PC-9 (cell line): ENCODE results near the gene SHISA9. TPM values are rescaled to one million over a fixed set of nuclear protein-coding genes. Genes with fewer than 3 reads are reported as not detected.

Source experiments
- BruUV-seq: library from RNA; stranded (reverse); fragments of 400-500 nt; replicated peaks from 2 replicates; lab custom pipeline; 2021; lab: Mats Ljungman, UMichigan
- CTCF ChIA-PET: fragments of 300-600 bp; sonication (Branson Sonifier 250); formaldehyde crosslinking; loops from one replicate; lab custom pipeline; 2022; ENCODE audit warnings: antibody characterized with exemption; lab: Charles Lee
- POLR2A ChIA-PET: fragments of 300-600 bp; sonication (Branson Sonifier 250); formaldehyde crosslinking; loops from one replicate; lab custom pipeline; 2022; ENCODE audit warnings: antibody characterized with exemption; ENCODE audit not compliant: unreplicated experiment; lab: Charles Lee
- DNase-seq, 2 experiments: peaks; one replicate each; pipeline versions ENCODE4 v3.0.0 to v3.0.0-alpha.2; 2015 to 2022; ENCODE audit warnings: mixed read lengths in 1 of 2
- H2AFZ ChIP-seq: fragments of 200-600 bp; sonication (generic); 2 replicates; pipeline ENCODE4 v1.8.1; 2017; ENCODE audit warnings: antibody characterized with exemption
- H3F3A ChIP-seq: fragments of 200-600 bp; sonication (generic); 2 replicates; pipeline ENCODE4 v1.8.1; 2017; ENCODE audit warnings: antibody characterized with exemption, mild to moderate bottlenecking, low read depth; ENCODE audit not compliant: insufficient read depth
- H3K27ac ChIP-seq: fragments of 200-600 bp; sonication (generic); 2 replicates; pipeline ENCODE4 v1.6.1; 2016; ENCODE audit warnings: mixed run types
- H3K27me3 ChIP-seq: fragments of 200-600 bp; sonication (generic); 2 replicates; pipeline ENCODE4 v1.6.1; 2016; ENCODE audit warnings: low read depth, mixed run types; ENCODE audit not compliant: insufficient read depth
- H3K36me3 ChIP-seq: fragments of 200-600 bp; sonication (generic); 2 replicates; pipeline ENCODE4 v1.6.1; 2016; ENCODE audit warnings: low read depth, mixed run types
- H3K4me1 ChIP-seq: fragments of 200-600 bp; sonication (generic); replicated peaks from 2 replicates; pipeline ENCODE4 v1.6.1; 2016; ENCODE audit warnings: mixed run types; ENCODE audit not compliant: insufficient read depth
- H3K4me2 ChIP-seq: fragments of 200-600 bp; sonication (generic); 2 replicates; pipeline ENCODE4 v1.6.1; 2017; ENCODE audit warnings: mixed run types
- H3K4me3 ChIP-seq: fragments of 200-600 bp; sonication (generic); 2 replicates; pipeline ENCODE4 v1.6.1; 2016; ENCODE audit warnings: mixed run types
- H3K79me2 ChIP-seq: fragments of 200-600 bp; sonication (generic); 2 replicates; pipeline ENCODE4 v1.6.1; 2017; ENCODE audit warnings: low read depth, mixed run types
- H3K9me2 ChIP-seq: fragments of 200-600 bp; sonication (generic); 2 replicates; pipeline ENCODE4 v1.8.1; 2017; ENCODE audit warnings: mild to moderate bottlenecking; ENCODE audit not compliant: insufficient read depth
- H3K9me3 ChIP-seq: fragments of 200-600 bp; sonication (generic); 2 replicates; pipeline ENCODE4 v1.8.1; 2016; ENCODE audit warnings: low read depth; ENCODE audit not compliant: insufficient read depth
- H4K20me1 ChIP-seq: fragments of 200-600 bp; sonication (generic); 2 replicates; pipeline ENCODE4 v1.8.1; 2017; ENCODE audit not compliant: insufficient read depth
- CTCF ChIP-seq: fragments of 200-600 bp; sonication (generic); conservative IDR thresholded peaks from 2 replicates; pipeline ENCODE4 v1.6.1; 2017; ENCODE audit warnings: mixed run types, antibody characterized with exemption, mild to moderate bottlenecking, moderate library complexity
- EZH2 ChIP-seq: fragments of 200-600 bp; sonication (generic); IDR thresholded peaks from 2 replicates; pipeline ENCODE4 v1.8.0; 2017; ENCODE audit warnings: antibody characterized with exemption, low read depth
- intact Hi-C: fragments of 100-400 bp; cut with micrococcal nuclease; formaldehyde crosslinking; loops from one replicate; pipeline ENCODE4 v1.10.0; 2022; ENCODE audit not compliant: unreplicated experiment
- total RNA-seq: library from RNA; stranded (reverse); gene quantifications from 2 replicates; pipeline ENCODE4 v1.2.3, GENCODE V29; 2021

The SHISA9 gene
- total RNA-seq, 1 experiment from 2014 or later: 80.5 TPM

GRCh38 chr16:13067648-13068047 is 166.2 kb downstream of the SHISA9 start:
- intact Hi-C loops: no loop called here
- Histone ChIP-seq H3K27me3 (no peaks in the 10 kb centered on the region), H3K79me2 (peaks cover 47% of the 10 kb centered on the region), H3K4me2 (no peak overlapping the region), H3F3A (peaks cover 17% of the 10 kb centered on the region), H3K4me1 (no peaks in the 10 kb centered on the region), H3K4me3 (no peak overlapping the region), H3K9me2 (no peaks in the 10 kb centered on the region), H4K20me1 (peaks cover 46% of the 10 kb centered on the region), H3K9me3 (no peaks in the 10 kb centered on the region), H3K27ac (no peak overlapping the region), H3K36me3 (peaks cover 4% of the 10 kb centered on the region; the same call in 1 of the 2 replicates), H2AFZ (no peak overlapping the region)
- POLR2A ChIA-PET: no interaction called here
- BruUV-seq: no TSS peak
- CTCF ChIA-PET: no interaction called here
- no peak for DNase-seq
- TF ChIP-seq CTCF: no peak
- no peak for TF ChIP-seq EZH2

- no peak for TF ChIP-seq CTCF
- TF ChIP-seq EZH2: no peak
- peaks cover 17% of the 10 kb centered on the region for H3F3A ChIP-seq
- H3K27me3 ChIP-seq: no peaks in the 10 kb centered on the region
- H3K4me1 ChIP-seq: no peaks in the 10 kb centered on the region
- H4K20me1 ChIP-seq: peaks cover 49% of the 10 kb centered on the region
- no peak overlapping the region for H3K4me3 ChIP-seq
- intact Hi-C loops: no loop called here
- H3K9me3 ChIP-seq: no peaks in the 10 kb centered on the region
- H3K79me2 ChIP-seq: peaks cover 43% of the 10 kb centered on the region
- no peak overlapping the region for H3K27ac ChIP-seq
- no peak for DNase-seq
- ChIA-PET CTCF (no interaction called here), POLR2A (no interaction called here)
- BruUV-seq: no TSS peak
- H3K9me2 ChIP-seq: no peaks in the 10 kb centered on the region
- H2AFZ ChIP-seq: no peak overlapping the region
- peaks cover 4% of the 10 kb centered on the region; the same call in 1 of the 2 replicates for H3K36me3 ChIP-seq
- no peak overlapping the region for H3K4me2 ChIP-seq
Observed at GRCh38 chr16:13068912-13069583, 167.7 kb downstream of the SHISA9 start.

- H3K4me2 ChIP-seq: no peak overlapping the region
- intact Hi-C loops: no loop called here
Observed at GRCh38 chr16:13070268-13070667, 168.9 kb downstream of the SHISA9 start.

More at GRCh38 chr16:13070268-13070667, 168.9 kb downstream of the SHISA9 start:
- Histone ChIP-seq H2AFZ (no peak overlapping the region), H3K4me3 (no peak overlapping the region), H3K36me3 (peaks cover under 1% of the 10 kb centered on the region; the same call in 1 of the 2 replicates), H3F3A (peaks cover 17% of the 10 kb centered on the region), H3K27ac (no peak overlapping the region), H3K9me2 (no peaks in the 10 kb centered on the region), H3K9me3 (no peaks in the 10 kb centered on the region), H3K79me2 (peaks cover 53% of the 10 kb centered on the region), H3K4me1 (no peaks in the 10 kb centered on the region), H3K27me3 (no peaks in the 10 kb centered on the region), H4K20me1 (peaks cover 51% of the 10 kb centered on the region)
- CTCF ChIA-PET: no interaction called here
- POLR2A ChIA-PET: interaction anchor here (0.6 kb wide), 1 partner anchor 31 kb away, joined by 4 read pairs; no protein-coding TSS in a partner anchor
- BruUV-seq: no TSS peak
- no peak for DNase-seq
- TF ChIP-seq EZH2 (no peak), CTCF (no peak)
